Measurements from ENCODE around the gene HES2. TPM values are rescaled to one million over a fixed set of nuclear protein-coding genes. Genes with fewer than 3 reads are reported as not detected.
A peak's percentile ranks its signal among the peaks of the same experiment; 100 is the strongest.

Gene HES2
- polyA plus RNA-seq, 1 donor from 2014 or later: not detected

DNA sequence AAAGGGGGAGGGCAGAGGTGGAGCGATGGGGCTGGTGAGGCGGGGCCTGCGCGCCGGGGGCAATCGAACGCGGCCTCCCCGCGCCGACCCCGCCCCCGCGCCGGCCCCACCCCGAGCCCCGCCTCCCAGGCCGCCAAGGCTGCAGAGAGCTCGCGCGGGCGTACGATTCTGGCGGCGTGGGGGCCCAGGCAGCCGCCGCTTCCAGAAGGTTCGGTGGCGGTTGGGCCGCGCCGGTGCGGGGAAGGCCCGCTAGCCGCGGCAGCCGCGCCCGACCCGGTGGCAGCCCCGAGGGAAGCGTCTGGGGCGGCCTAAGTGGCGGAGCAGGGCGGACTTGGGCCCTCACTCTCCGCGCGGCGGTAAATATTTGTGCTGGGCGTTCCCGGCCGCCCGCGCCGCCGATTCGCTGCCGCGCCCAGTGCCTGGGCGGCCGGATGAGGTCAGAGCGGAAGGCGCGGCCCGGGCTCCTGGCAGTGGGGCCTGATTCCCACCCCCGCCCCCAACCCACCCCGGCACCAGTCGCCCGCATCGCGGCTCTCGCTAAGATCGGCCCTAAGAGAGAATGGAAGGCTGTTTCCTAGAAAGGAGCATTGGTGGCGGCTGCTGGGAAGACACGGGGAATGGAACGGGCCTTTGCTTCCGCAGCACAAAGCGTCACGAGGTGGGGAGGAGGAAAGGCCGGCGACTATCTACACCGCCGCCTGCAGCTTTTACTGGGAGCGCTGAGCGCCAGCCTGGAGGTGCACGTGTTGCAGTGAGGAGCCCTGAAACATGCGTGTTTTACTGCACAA, 26.1 kb downstream of the HES2 start, which contains the start of gene ACOT7:
ACOT7 (minus strand) TSS at position 368 of the 788 bp plus-strand sequence. CDS start 368 bp downstream, outside the sequence.
- Histone ChIP-seq H3K9me3 (ENCODE audit: low read length) (no peaks in the 10 kb centered on the region), H3K27me3 (ENCODE audit: insufficient read depth, low read depth, low read length) (no peaks in the 10 kb centered on the region), H3K4me2 (ENCODE audit: low read length) (peak within 1 kb of the TSS; percentile 99), H3K4me3 (ENCODE audit: low read length) (peak within 1 kb of the TSS; percentile 90), H3K9ac (ENCODE audit: low read length) (peak within 1 kb of the TSS; percentile 90), H3K79me2 (replicated peaks; ENCODE audit: insufficient read depth, low read length) (peaks cover 26% of the 10 kb centered on the region), H3F3A (ENCODE audit: insufficient read depth, low read length, poor library complexity, severe bottlenecking) (no peaks in the 10 kb centered on the region), H4K20me1 (ENCODE audit: insufficient read depth) (no peaks in the 10 kb centered on the region), H3K27ac (ENCODE audit: low read length) (peak within 1 kb of the TSS; percentile 83), H3K9me2 (ENCODE audit: insufficient read depth, low read length) (no peaks in the 10 kb centered on the region), H2AFZ (ENCODE audit: low read depth, low read length) (peak within 1 kb of the TSS; percentile 36), H3K36me3 (ENCODE audit: insufficient read depth, low read length) (no peaks in the 10 kb centered on the region)
- TF ChIP-seq RAD21 (conservative IDR thresholded peaks at IDR 0.05): peak; percentile 59
- TF ChIP-seq MXI1 (conservative IDR thresholded peaks at IDR 0.05; ENCODE audit: poor library complexity, severe bottlenecking): peak; percentile 97
- TF ChIP-seq REST (IDR thresholded peaks at IDR 0.05; ENCODE audit: borderline replicate concordance): peak; percentile 91
- no peak for TF ChIP-seq EZH2 (IDR thresholded peaks at IDR 0.05; ENCODE audit: borderline replicate concordance, insufficient read depth, low read length, poor library complexity, severe bottlenecking)
- peak; percentile 37 for TF ChIP-seq EP300 (conservative IDR thresholded peaks at IDR 0.05; ENCODE audit: poor library complexity, severe bottlenecking)
- peak; percentile 63 for TF ChIP-seq TAF1 (IDR thresholded peaks at IDR 0.05; ENCODE audit: low read depth)
- peak; percentile 60 for TF ChIP-seq CTCF (IDR thresholded peaks at IDR 0.05; ENCODE audit: poor library complexity, severe bottlenecking)
- TF ChIP-seq SMC3 (conservative IDR thresholded peaks at IDR 0.05; ENCODE audit: poor library complexity): peak; percentile 61
- TF ChIP-seq POLR2AphosphoS5 (IDR thresholded peaks at IDR 0.05): peak; percentile 88

DNA sequence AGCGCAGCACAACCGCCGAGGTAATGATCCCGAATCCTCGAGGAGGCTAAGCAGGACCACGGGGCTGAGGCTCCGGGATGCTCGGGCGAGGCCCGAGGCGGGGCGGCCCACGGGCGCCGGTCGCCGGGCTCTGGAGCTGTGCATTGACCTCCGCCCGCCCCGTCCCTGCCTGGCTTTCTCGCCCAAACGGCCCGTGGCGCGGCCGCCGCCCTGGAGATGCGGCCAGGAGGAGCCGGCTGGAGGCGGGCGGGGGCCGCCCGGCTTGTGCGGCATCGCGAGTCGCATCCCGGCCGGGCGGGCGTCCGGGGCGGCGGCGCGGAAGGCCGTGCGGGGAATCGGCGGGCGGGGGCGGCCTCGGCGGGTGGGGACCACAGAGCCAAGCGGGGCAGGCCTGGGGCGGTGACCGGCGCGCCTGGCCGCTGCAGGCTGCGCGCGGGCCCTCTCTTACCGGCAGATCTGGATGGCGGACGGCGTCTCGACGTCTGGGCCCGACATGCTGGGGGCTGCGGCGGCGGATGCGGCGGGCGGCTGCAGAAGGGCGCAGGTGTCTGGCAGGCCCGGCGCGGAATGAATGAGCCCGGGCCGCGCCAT, 26.8 kb downstream of the HES2 start:
- Histone ChIP-seq H4K20me1 (ENCODE audit: insufficient read depth) (no peaks in the 10 kb centered on the region), H3F3A (ENCODE audit: insufficient read depth, low read length, poor library complexity, severe bottlenecking) (no peaks in the 10 kb centered on the region), H3K9me2 (ENCODE audit: insufficient read depth, low read length) (no peaks in the 10 kb centered on the region), H2AFZ (ENCODE audit: low read depth, low read length) (peak overlapping the region; percentile 36), H3K4me3 (ENCODE audit: low read length) (peak overlapping the region; percentile 90), H3K27ac (ENCODE audit: low read length) (peak overlapping the region; percentile 73), H3K9ac (ENCODE audit: low read length) (peak overlapping the region; percentile 90), H3K4me2 (ENCODE audit: low read length) (peak overlapping the region; percentile 99), H3K9me3 (ENCODE audit: low read length) (no peaks in the 10 kb centered on the region), H3K36me3 (ENCODE audit: insufficient read depth, low read length) (no peaks in the 10 kb centered on the region), H3K27me3 (ENCODE audit: insufficient read depth, low read depth, low read length) (no peaks in the 10 kb centered on the region), H3K79me2 (replicated peaks; ENCODE audit: insufficient read depth, low read length) (peaks cover 26% of the 10 kb centered on the region)
- TF ChIP-seq TAF1 (IDR thresholded peaks at IDR 0.05; ENCODE audit: low read depth) (peak; percentile 19), MXI1 (conservative IDR thresholded peaks at IDR 0.05; ENCODE audit: poor library complexity, severe bottlenecking) (peak; percentile 31), RAD21 (conservative IDR thresholded peaks at IDR 0.05) (no peak), POLR2AphosphoS5 (IDR thresholded peaks at IDR 0.05) (peak; percentile 91)
